Lower leg skin (tissue), 4 donors: Measurements from ENCODE around the gene PLD5. TPM values are rescaled to one million over a fixed set of nuclear protein-coding genes. Genes with fewer than 3 reads are reported as not detected.
"Not testable (repeated sequence)": the region's sequence is repeated elsewhere in the genome, so short reads cannot be mapped to it uniquely, and the experiment has no call there.

Experiments used
- DNase-seq, 2 donors: peaks; one replicate each; pipeline ENCODE4 v3.0.0-alpha.2; 2019; ENCODE audit warnings: low spot score in 2 of 2
- H3K4me3 ChIP-seq: fragments of 200-600 bp; sonication (generic); 2 replicates; pipeline ENCODE4 v1.5.1; 2017; ENCODE audit warnings: mild to moderate bottlenecking, low read depth; ENCODE audit not compliant: poor library complexity, severe bottlenecking
- POLR2A ChIP-seq, 2 donors: fragments of 450-650 bp; IDR thresholded peaks; one replicate each; pipeline ENCODE4 v1.6.1; 2016 to 2017; ENCODE audit warnings: antibody characterized with exemption in 2 of 2, mild to moderate bottlenecking in 1 of 2, moderate library complexity in 1 of 2
- WGBS, 2 donors: methylation state at CpG; one replicate each; pipeline ENCODE4 v1.1.5; 2018; 5-methylcytosine and 5-hydroxymethylcytosine counted together
- intact Hi-C: fragments of 100-400 bp; cut with DNase I; formaldehyde crosslinking; loops from one replicate; pipeline ENCODE4 v1.15.0; 2023; ENCODE audit warnings: low total_unique reads
- total RNA-seq, 4 donors: library from RNA; depleted of rRNA; stranded (reverse); fragments of >200 nt; gene quantifications; one replicate each; pipeline ENCODE4 v1.1.0, GENCODE V29; 2016
- TF ChIP-seq, protein P1 (sequence below), 3 donors: fragments of 450-650 bp; IDR thresholded peaks; one replicate each; pipeline ENCODE4 v1.5.1; 2016; ENCODE audit warnings: antibody characterized with exemption in 3 of 3, mild to moderate bottlenecking in 3 of 3, moderate library complexity in 2 of 3

The PLD5 gene
- total RNA-seq, 4 donors from 2014 or later, result 0.17 to 0.32 (median 0.25) TPM; not detected in 1

GRCh38 chr1:242196101-242196500, 328.4 kb downstream of the PLD5 start:
- no peak for DNase-seq
- TF ChIP-seq, protein P1, sequence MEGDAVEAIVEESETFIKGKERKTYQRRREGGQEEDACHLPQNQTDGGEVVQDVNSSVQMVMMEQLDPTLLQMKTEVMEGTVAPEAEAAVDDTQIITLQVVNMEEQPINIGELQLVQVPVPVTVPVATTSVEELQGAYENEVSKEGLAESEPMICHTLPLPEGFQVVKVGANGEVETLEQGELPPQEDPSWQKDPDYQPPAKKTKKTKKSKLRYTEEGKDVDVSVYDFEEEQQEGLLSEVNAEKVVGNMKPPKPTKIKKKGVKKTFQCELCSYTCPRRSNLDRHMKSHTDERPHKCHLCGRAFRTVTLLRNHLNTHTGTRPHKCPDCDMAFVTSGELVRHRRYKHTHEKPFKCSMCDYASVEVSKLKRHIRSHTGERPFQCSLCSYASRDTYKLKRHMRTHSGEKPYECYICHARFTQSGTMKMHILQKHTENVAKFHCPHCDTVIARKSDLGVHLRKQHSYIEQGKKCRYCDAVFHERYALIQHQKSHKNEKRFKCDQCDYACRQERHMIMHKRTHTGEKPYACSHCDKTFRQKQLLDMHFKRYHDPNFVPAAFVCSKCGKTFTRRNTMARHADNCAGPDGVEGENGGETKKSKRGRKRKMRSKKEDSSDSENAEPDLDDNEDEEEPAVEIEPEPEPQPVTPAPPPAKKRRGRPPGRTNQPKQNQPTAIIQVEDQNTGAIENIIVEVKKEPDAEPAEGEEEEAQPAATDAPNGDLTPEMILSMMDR (IDR thresholded peaks at IDR 0.05), result no peak
- TF ChIP-seq POLR2A (IDR thresholded peaks at IDR 0.05), result no peak
- WGBS, 2 donors, result 56 to 68% methylated on average over 7 of the region's 7 CpGs
- no peak overlapping the region for H3K4me3 ChIP-seq
- intact Hi-C loops, result no loop called here

DNA sequence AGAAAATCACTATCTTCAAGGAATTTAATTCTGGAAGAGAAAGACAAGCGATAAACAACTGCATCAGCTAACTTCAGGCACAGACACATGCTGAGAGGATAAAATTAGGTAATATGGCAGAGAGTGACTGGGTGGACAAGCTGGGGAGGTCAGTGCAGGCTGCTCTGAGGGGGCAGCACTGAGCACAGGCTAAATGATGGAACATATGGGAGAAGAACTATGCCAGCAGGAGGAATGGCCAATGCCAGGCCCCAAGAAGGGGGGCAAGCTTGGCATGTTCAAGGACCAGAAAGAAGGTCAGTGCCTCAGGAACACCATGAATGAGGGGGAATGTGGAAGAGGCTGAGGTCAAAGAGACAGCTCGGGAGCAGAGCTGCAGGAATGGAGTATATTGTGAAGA, 334.9 kb downstream of the PLD5 start:
- TF ChIP-seq, protein P1 (IDR thresholded peaks at IDR 0.05), result no peak
- no peak for TF ChIP-seq POLR2A (IDR thresholded peaks at IDR 0.05)
- no peak for DNase-seq
- no peak overlapping the region for H3K4me3 ChIP-seq
- intact Hi-C loops, result no loop called here
- WGBS, 2 donors, result 93 to 96% methylated on average over 2 of the region's 2 CpGs

GRCh38 chr1:242187816-242188215, 336.7 kb downstream of the PLD5 start:
- WGBS, 2 donors, result 71 to 77% methylated on average over 5 of the region's 5 CpGs
- DNase-seq, result no peak
- intact Hi-C loops, result no loop called here
- no peak overlapping the region for H3K4me3 ChIP-seq
- TF ChIP-seq, protein P1 (IDR thresholded peaks at IDR 0.05), result no peak
- TF ChIP-seq POLR2A (IDR thresholded peaks at IDR 0.05), result no peak

DNA sequence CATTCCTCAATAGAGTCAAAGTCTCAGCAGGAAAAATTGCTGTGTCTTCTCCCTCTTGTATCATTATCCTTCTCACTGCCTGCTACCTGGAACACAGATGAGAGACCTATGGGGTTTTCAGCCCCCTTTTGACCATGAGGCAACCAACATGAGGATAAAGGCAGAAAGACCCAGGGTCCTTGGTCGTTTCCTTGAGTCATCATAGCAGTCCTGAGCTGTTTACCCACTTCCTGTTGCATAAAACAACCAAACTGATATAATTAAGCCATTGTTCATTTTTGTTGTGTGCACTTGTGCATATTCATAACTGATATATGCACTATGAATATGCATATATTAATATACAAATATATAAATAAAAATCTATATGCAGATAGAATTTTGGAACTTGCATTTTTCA, 337.3 kb downstream of the PLD5 start:
- DNase-seq, result no peak
- 34 to 44% methylated on average over 1 of the region's 1 CpG for WGBS, 2 donors
- TF ChIP-seq, protein P1 (IDR thresholded peaks at IDR 0.05), result no peak
- no peak for TF ChIP-seq POLR2A (IDR thresholded peaks at IDR 0.05)
- intact Hi-C loops, result no loop called here
- no peak overlapping the region for H3K4me3 ChIP-seq

- WGBS, 2 donors, result 45 to 56% methylated on average over 3 of the region's 3 CpGs
- intact Hi-C loops, result no loop called here
- no peak for DNase-seq
- H3K4me3 ChIP-seq, result no peak overlapping the region
- TF ChIP-seq, protein P1 (IDR thresholded peaks at IDR 0.05), result no peak
- TF ChIP-seq POLR2A (IDR thresholded peaks at IDR 0.05), result no peak
Observed at GRCh38 chr1:242185731-242186130, 338.8 kb downstream of the PLD5 start.

- no peak for DNase-seq
- TF ChIP-seq POLR2A (IDR thresholded peaks at IDR 0.05), result no peak
- TF ChIP-seq, protein P1 (IDR thresholded peaks at IDR 0.05), result no peak
- H3K4me3 ChIP-seq, result no peak overlapping the region
- intact Hi-C loops, result no loop called here
- 57 to 65% methylated on average over 4 of the region's 4 CpGs for WGBS, 2 donors
Observed at GRCh38 chr1:242184955-242185354, 339.5 kb downstream of the PLD5 start.

DNA sequence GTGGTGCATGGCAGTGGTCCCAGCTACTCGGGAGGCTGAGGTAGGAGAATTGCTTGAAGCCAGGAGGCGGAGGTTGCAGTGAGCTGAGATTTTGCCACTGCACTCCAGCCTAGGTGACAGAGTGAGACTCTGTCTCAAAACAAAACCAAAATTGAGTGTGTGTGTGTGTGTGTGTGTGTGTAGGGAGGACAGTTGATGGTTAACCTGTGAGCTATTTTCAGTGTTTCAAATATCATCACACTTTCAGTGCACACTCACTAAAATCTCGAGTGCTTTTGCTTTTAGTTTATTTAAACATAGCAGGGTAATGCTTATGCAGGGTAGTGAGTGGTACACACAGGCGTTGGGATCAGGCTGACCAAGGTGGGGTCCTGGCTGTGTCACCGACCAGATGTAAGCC, 344.7 kb downstream of the PLD5 start:
- WGBS, 2 donors, result 67 to 78% methylated on average over 5 of the region's 5 CpGs
- H3K4me3 ChIP-seq, intact Hi-C loops, DNase-seq: not testable (repeated sequence)
